Ecto neural progenitor cell (in vitro differentiated cells): ENCODE measurements around the gene NAA11.
"Not testable (repeated sequence)": the region's sequence is repeated elsewhere in the genome, so short reads cannot be mapped to it uniquely, and the experiment has no call there.

Experiments
- DNase-seq: peaks from one replicate; pipeline ENCODE4 v3.0.0-alpha.2; 2018; ENCODE audit warnings: low spot score

NAA11 gene

GRCh38 chr4:79308137-79308536 is 17.7 kb downstream of the NAA11 start:
- DNase-seq = no peak

- DNase-seq = no peak
Observed at GRCh38 chr4:79306795-79307194, 19.1 kb downstream of the NAA11 start.

GRCh38 chr4:79300280-79300679 is 25.6 kb downstream of the NAA11 start:
- no peak for DNase-seq

GRCh38 chr4:79298484-79298883 is 27.4 kb downstream of the NAA11 start:
- no peak for DNase-seq

- DNase-seq = no peak
Observed at GRCh38 chr4:79298027-79298426, 27.8 kb downstream of the NAA11 start.

- no peak for DNase-seq
Observed at GRCh38 chr4:79297479-79297878, 28.4 kb downstream of the NAA11 start.

- no peak for DNase-seq
Observed at GRCh38 chr4:79296768-79297428, 29.0 kb downstream of the NAA11 start.

GRCh38 chr4:79295086-79295485 is 30.8 kb downstream of the NAA11 start:
- DNase-seq = no peak

- DNase-seq = no peak
Observed at GRCh38 chr4:79294064-79294463, 31.8 kb downstream of the NAA11 start.

GRCh38 chr4:79292008-79292407 is 33.9 kb downstream of the NAA11 start:
- no peak for DNase-seq

- DNase-seq = no peak
Observed at GRCh38 chr4:79290376-79290775, 35.5 kb downstream of the NAA11 start.

GRCh38 chr4:79288185-79288584 is 37.7 kb downstream of the NAA11 start:
- DNase-seq = no peak

GRCh38 chr4:79287718-79288117 is 38.1 kb downstream of the NAA11 start:
- no peak for DNase-seq

- no peak for DNase-seq
Observed at GRCh38 chr4:79287076-79287475, 38.8 kb downstream of the NAA11 start.

- no peak for DNase-seq
Observed at GRCh38 chr4:79281566-79282359, 44.1 kb downstream of the NAA11 start.

GRCh38 chr4:79277467-79277866 is 48.4 kb downstream of the NAA11 start:
- DNase-seq = not testable (repeated sequence)

GRCh38 chr4:79273915-79274314 is 51.9 kb downstream of the NAA11 start:
- no peak for DNase-seq

GRCh38 chr4:79272761-79273160 is 53.1 kb downstream of the NAA11 start:
- no peak for DNase-seq

GRCh38 chr4:79272126-79272525 is 53.7 kb downstream of the NAA11 start:
- DNase-seq = no peak

- DNase-seq = no peak
Observed at GRCh38 chr4:79267671-79268070, 58.2 kb downstream of the NAA11 start.
